ENCODE results near the gene ARIH1.
A peak's percentile ranks its signal among the peaks of the same experiment; 100 is the strongest.

DNA sequence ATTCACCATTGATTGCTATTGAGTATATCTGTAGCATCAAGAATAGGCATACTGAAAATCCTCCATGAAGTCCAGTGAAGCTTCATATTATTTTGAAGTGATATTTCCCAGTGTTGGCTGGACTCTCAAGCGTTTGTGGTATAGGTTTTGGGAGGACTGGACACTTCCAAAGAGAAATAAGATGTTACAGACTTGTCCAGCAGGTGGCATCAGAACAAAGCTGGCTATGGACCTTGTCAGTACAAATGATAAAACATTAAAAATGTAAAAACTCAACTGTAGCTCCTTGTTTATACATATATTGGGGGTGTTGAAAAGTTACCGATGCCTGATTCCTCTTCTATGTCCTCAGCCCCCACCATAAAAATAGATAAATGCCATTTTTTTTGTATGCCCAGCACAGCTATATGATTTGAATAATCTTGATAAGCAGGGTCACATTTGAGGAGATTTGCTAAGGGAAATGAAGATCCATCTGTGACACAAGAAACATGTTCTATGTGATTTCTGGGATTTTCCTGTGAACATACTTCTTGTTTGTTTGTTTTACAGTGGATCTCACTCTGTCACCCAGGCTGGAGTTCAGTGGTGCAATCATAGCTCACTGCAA is 125.8 kb downstream of the ARIH1 start:
- TF ChIP-seq, protein P1, sequence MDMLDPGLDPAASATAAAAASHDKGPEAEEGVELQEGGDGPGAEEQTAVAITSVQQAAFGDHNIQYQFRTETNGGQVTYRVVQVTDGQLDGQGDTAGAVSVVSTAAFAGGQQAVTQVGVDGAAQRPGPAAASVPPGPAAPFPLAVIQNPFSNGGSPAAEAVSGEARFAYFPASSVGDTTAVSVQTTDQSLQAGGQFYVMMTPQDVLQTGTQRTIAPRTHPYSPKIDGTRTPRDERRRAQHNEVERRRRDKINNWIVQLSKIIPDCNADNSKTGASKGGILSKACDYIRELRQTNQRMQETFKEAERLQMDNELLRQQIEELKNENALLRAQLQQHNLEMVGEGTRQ (IDR thresholded peaks at IDR 0.05; ENCODE audit: low read depth, low read length), result no peak
- TF ChIP-seq, protein P2, sequence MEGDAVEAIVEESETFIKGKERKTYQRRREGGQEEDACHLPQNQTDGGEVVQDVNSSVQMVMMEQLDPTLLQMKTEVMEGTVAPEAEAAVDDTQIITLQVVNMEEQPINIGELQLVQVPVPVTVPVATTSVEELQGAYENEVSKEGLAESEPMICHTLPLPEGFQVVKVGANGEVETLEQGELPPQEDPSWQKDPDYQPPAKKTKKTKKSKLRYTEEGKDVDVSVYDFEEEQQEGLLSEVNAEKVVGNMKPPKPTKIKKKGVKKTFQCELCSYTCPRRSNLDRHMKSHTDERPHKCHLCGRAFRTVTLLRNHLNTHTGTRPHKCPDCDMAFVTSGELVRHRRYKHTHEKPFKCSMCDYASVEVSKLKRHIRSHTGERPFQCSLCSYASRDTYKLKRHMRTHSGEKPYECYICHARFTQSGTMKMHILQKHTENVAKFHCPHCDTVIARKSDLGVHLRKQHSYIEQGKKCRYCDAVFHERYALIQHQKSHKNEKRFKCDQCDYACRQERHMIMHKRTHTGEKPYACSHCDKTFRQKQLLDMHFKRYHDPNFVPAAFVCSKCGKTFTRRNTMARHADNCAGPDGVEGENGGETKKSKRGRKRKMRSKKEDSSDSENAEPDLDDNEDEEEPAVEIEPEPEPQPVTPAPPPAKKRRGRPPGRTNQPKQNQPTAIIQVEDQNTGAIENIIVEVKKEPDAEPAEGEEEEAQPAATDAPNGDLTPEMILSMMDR (conservative IDR thresholded peaks at IDR 0.05; ENCODE audit: low read depth, low read length), result peak; percentile 68
- peak; percentile 75 for TF ChIP-seq SMC3 (IDR thresholded peaks at IDR 0.05; ENCODE audit: low read depth, low read length)

Measured in IMR-90 (cell line).